RWPE2 (cell line): Measurements from ENCODE around the gene DSTN.

Experiments used
- ATAC-seq: fragments of 200-7000 bp; cut with Tn5 transposase; 3 replicates; pipeline ENCODE4 v1.9.1; 2021; ENCODE audit warnings: low read depth
- DNase-seq: peaks from one replicate; pipeline ENCODE4 v3.0.0-alpha.2; 2020; ENCODE audit warnings: low spot score
- H3K27ac ChIP-seq: fragments of 450-650 bp; 2 replicates; pipeline ENCODE4 v1.5.1; 2017; ENCODE audit warnings: mild to moderate bottlenecking; ENCODE audit not compliant: poor library complexity, severe bottlenecking
- H3K27me3 ChIP-seq: fragments of 250-450 bp; sonication (Bioruptor Pico); 2 replicates; pipeline ENCODE4 v1.5.1; 2021; ENCODE audit warnings: mild to moderate bottlenecking, moderate library complexity; ENCODE audit not compliant: insufficient read depth, poor library complexity, severe bottlenecking
- H3K36me3 ChIP-seq: fragments of 250-450 bp; sonication (Bioruptor Pico); 2 replicates; pipeline ENCODE4 v1.5.1; 2020; ENCODE audit warnings: low read depth, mild to moderate bottlenecking, moderate library complexity
- H3K4me1 ChIP-seq: fragments of 250-450 bp; sonication (Bioruptor Pico); 2 replicates; pipeline ENCODE4 v1.5.1; 2021; ENCODE audit warnings: mild to moderate bottlenecking, moderate library complexity; ENCODE audit not compliant: insufficient read depth, poor library complexity, severe bottlenecking
- H3K4me3 ChIP-seq: fragments of 250-450 bp; sonication (Bioruptor Pico); 2 replicates; pipeline ENCODE4 v1.5.1; 2021; ENCODE audit warnings: mild to moderate bottlenecking, moderate library complexity; ENCODE audit not compliant: severe bottlenecking
- H3K9me3 ChIP-seq: fragments of 250-450 bp; sonication (Bioruptor Pico); 2 replicates; pipeline ENCODE4 v1.5.1; 2021; ENCODE audit warnings: mild to moderate bottlenecking, moderate library complexity; ENCODE audit not compliant: severe bottlenecking
- TF ChIP-seq, protein P1 (sequence below): fragments of 450-650 bp; IDR thresholded peaks from one replicate; pipeline ENCODE4 v1.5.1; 2017; ENCODE audit warnings: mild to moderate bottlenecking, moderate library complexity; ENCODE audit not compliant: poor library complexity, severe bottlenecking

Gene DSTN

DNA sequence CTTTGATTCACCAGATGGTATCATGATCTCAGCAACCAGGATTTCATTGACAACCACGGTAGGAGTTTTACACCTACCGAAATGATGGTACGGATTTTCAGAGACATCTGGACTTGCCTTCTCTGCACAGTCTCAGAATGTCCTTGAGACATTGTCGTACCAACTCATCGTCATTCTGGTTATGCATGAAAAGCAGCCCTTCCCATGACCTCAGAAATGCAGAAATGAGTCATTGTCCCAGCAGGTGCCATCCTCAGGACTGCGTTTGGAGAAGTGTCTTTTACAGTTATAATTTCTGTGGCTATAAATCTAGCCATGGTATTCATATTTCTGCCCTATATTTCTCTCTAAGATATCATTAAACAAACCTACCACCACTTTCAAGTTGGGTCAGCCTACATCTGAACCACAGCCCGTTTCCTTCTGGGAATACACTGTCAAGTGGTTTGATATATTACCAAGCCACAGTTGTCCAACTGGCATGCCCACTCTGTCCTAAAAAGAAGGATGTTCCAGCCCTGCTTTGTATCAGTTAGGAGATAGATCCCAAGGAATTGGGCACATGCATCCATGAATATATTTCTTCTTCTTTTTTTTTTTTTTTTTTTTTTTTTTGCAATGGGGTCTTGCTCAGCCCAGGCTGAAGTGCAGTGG lies 31.2 kb upstream of the DSTN start:
- Histone ChIP-seq H3K9me3 (no peaks in the 10 kb centered on the region), H3K27ac (no peak overlapping the region), H3K4me1 (peaks cover 7% of the 10 kb centered on the region), H3K36me3 (no peaks in the 10 kb centered on the region), H3K27me3 (no peaks in the 10 kb centered on the region), H3K4me3 (no peak overlapping the region)
- ATAC-seq (no peak), DNase-seq (no peak)
- TF ChIP-seq, protein P1, sequence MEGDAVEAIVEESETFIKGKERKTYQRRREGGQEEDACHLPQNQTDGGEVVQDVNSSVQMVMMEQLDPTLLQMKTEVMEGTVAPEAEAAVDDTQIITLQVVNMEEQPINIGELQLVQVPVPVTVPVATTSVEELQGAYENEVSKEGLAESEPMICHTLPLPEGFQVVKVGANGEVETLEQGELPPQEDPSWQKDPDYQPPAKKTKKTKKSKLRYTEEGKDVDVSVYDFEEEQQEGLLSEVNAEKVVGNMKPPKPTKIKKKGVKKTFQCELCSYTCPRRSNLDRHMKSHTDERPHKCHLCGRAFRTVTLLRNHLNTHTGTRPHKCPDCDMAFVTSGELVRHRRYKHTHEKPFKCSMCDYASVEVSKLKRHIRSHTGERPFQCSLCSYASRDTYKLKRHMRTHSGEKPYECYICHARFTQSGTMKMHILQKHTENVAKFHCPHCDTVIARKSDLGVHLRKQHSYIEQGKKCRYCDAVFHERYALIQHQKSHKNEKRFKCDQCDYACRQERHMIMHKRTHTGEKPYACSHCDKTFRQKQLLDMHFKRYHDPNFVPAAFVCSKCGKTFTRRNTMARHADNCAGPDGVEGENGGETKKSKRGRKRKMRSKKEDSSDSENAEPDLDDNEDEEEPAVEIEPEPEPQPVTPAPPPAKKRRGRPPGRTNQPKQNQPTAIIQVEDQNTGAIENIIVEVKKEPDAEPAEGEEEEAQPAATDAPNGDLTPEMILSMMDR = no peak

GRCh38 chr20:17541596-17541995 lies 28.3 kb upstream of the DSTN start:
- Histone ChIP-seq H3K36me3 (no peaks in the 10 kb centered on the region), H3K27ac (no peak overlapping the region), H3K4me1 (peaks cover 7% of the 10 kb centered on the region), H3K9me3 (no peaks in the 10 kb centered on the region), H3K4me3 (no peak overlapping the region), H3K27me3 (no peaks in the 10 kb centered on the region)
- TF ChIP-seq, protein P1 = no peak
- DNase-seq = no peak
- ATAC-seq = no peak

DNA sequence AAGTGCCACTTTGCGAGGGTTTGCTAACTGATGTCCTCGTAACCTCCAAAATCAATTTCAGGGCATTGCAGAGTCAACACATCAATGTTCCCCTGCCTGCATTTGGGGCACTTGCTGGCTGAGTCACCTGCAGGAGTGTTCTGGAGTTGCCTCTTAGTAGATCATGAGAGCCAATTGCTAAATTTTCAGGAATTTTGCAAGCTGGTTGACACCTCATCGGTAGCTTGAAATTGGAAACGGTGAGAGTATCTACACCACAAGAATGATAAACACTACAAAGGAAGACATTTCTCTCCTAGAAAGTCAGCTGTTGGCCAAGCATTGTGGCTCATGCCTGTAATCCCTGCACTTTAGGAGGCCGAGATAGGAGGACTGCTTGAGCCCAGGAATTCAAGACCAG lies 27.9 kb upstream of the DSTN start:
- DNase-seq = no peak
- Histone ChIP-seq H3K27ac (no peak overlapping the region), H3K27me3 (no peaks in the 10 kb centered on the region), H3K9me3 (no peaks in the 10 kb centered on the region), H3K4me3 (no peak overlapping the region), H3K36me3 (no peaks in the 10 kb centered on the region), H3K4me1 (peaks cover 7% of the 10 kb centered on the region)
- TF ChIP-seq, protein P1 = no peak
- peak; percentile 81 for ATAC-seq

DNA sequence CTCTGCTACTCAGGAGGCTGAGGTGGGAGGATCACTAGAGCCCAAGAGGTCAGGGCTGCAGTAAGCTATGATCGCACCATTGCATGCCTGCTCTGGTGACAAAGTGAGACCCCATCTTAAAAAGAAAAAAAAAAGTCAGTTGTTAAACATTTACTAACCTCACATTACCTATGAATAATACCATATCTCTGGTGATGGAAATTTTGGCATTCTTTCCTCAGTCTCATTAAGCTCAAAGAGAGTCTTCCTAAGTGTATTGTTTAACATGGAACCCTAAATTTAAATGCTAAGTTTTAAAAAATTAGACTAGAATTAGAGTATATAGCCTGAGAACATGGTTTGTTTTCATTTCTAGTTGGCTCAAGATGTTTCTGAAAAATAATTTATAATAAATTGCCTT lies 27.4 kb upstream of the DSTN start:
- Histone ChIP-seq H3K27me3 (no peaks in the 10 kb centered on the region), H3K4me1 (peaks cover 7% of the 10 kb centered on the region), H3K9me3 (no peaks in the 10 kb centered on the region), H3K36me3 (no peaks in the 10 kb centered on the region), H3K27ac (no peak overlapping the region), H3K4me3 (no peak overlapping the region)
- DNase-seq = no peak
- ATAC-seq = no peak
- TF ChIP-seq, protein P1 = no peak

DNA sequence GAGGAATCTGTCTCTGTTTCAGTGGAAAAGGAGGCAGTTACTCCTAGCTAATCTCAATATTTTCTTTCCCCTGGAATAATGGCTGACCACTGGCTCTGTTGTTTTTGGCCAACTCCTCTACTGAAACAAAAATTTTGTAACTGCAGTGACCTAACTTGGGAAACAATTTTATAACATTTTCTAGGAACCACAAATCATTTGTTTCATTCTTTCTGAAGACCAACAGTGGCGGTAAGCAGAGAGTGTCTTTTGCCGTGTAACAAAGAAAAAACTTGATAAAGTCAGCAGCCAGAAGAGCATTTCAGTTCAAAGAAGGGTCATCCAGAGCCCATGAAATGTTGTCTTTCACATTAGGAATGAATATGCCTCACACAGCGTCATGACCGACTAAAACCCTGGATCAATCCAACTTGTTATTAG lies 26.9 kb upstream of the DSTN start:
- Histone ChIP-seq H3K27me3 (no peaks in the 10 kb centered on the region), H3K9me3 (no peaks in the 10 kb centered on the region), H3K4me1 (peaks cover 7% of the 10 kb centered on the region), H3K36me3 (no peaks in the 10 kb centered on the region), H3K27ac (no peak overlapping the region), H3K4me3 (no peak overlapping the region)
- TF ChIP-seq, protein P1 = no peak
- ATAC-seq (no peak), DNase-seq (no peak)
